Panc1 (cell line): Measurements from ENCODE around the gene ATOH8. TPM values are rescaled to one million over a fixed set of nuclear protein-coding genes. Genes with fewer than 3 reads are reported as not detected.

Source experiments
- ATAC-seq: fragments of 200-7000 bp; cut with Tn5 transposase; 2 replicates; pipeline ENCODE4 v1.9.1; 2020; ENCODE audit warnings: mild to moderate bottlenecking, moderate library complexity
- BruUV-seq: library from RNA; stranded (reverse); fragments of 400-500 nt; replicated peaks from 2 replicates; lab custom pipeline; 2021; lab: Mats Ljungman, UMichigan
- CTCF ChIA-PET: fragments of 300-600 bp; sonication (Branson Sonifier 250); formaldehyde crosslinking; loops from one replicate; lab custom pipeline; 2022; ENCODE audit warnings: antibody characterized with exemption; lab: Charles Lee
- POLR2A ChIA-PET: fragments of 300-600 bp; sonication (Branson Sonifier 250); formaldehyde crosslinking; loops from one replicate; lab custom pipeline; 2022; ENCODE audit warnings: antibody characterized with exemption; lab: Charles Lee
- DNase-seq: peaks from one replicate; pipeline ENCODE4 v3.0.0-alpha.2; 2010; ENCODE audit warnings: low read depth, low spot score
- H3K27ac ChIP-seq: 2 replicates; pipeline ENCODE4 v1.5.1; 2011; ENCODE audit warnings: mild to moderate bottlenecking, low read length, inconsistent platforms
- H3K27me3 ChIP-seq: fragments of 200-500 bp; sonication (Bioruptor generic); 2 replicates; pipeline ENCODE4 v1.6.0; 2014; ENCODE audit warnings: low read length, inconsistent platforms; ENCODE audit not compliant: control insufficient read depth, insufficient read depth
- H3K36me3 ChIP-seq: fragments of 200-500 bp; sonication (Bioruptor generic); 2 replicates; pipeline ENCODE4 v1.5.1; 2014; ENCODE audit warnings: inconsistent platforms, mild to moderate bottlenecking, low read length, moderate library complexity; ENCODE audit not compliant: control insufficient read depth, insufficient read depth
- H3K4me1 ChIP-seq: 2 replicates; pipeline ENCODE4 v1.5.1; 2011; ENCODE audit warnings: inconsistent platforms, mild to moderate bottlenecking, low read length, moderate library complexity; ENCODE audit not compliant: control insufficient read depth, insufficient read depth
- H3K4me3 ChIP-seq, 2 experiments: 2 replicates each; pipeline ENCODE4 v1.5.1; 2011 to 2012; ENCODE audit warnings: low read depth in 2 of 2, low read length in 2 of 2, mild to moderate bottlenecking in 2 of 2, inconsistent platforms in 1 of 2, moderate library complexity in 1 of 2
- H3K9me3 ChIP-seq: fragments of 200-500 bp; sonication (Bioruptor generic); 2 replicates; pipeline ENCODE4 v1.5.1; 2014; ENCODE audit warnings: low read depth, mild to moderate bottlenecking, inconsistent platforms, low read length, moderate library complexity; ENCODE audit not compliant: control insufficient read depth, insufficient read depth
- POLR2AphosphoS5 ChIP-seq: IDR thresholded peaks from 2 replicates; pipeline ENCODE4 v1.6.1; 2012; ENCODE audit warnings: mild to moderate bottlenecking, low read depth, low read length, moderate library complexity
- SIN3A ChIP-seq: IDR thresholded peaks from 2 replicates; pipeline ENCODE4 v1.6.1; 2012; ENCODE audit warnings: low read depth, mild to moderate bottlenecking, low read length, moderate library complexity, borderline replicate concordance; ENCODE audit not compliant: insufficient read depth
- TCF7L2 ChIP-seq: IDR thresholded peaks from 2 replicates; pipeline ENCODE4 v1.6.1; 2011; ENCODE audit warnings: mild to moderate bottlenecking, low read depth, low read length, inconsistent platforms
- in situ Hi-C: cut with HindIII; loops from 2 replicates; pipeline ENCODE4 v1.10.0; 2016; ENCODE audit warnings: low sequenced_read_pairs, low pct_unique_long_range_greater_than_20kb
- intact Hi-C: fragments of 100-400 bp; cut with micrococcal nuclease; formaldehyde crosslinking; loops from one replicate; pipeline ENCODE4 v1.10.0; 2022; ENCODE audit not compliant: unreplicated experiment
- total RNA-seq: library from RNA; stranded (reverse); gene quantifications from one replicate; pipeline ENCODE4 v1.2.1, GENCODE V29; 2021; ENCODE audit not compliant: unreplicated experiment
- TF ChIP-seq, protein P1 (sequence below): fragments of 450-650 bp; IDR thresholded peaks from 2 replicates; pipeline ENCODE4 v1.5.1; 2017; ENCODE audit warnings: mild to moderate bottlenecking
- TF ChIP-seq, protein P2 (sequence below), 2 experiments: IDR thresholded peaks; 2 replicates each; pipeline ENCODE4 v1.6.1; 2011 to 2012; ENCODE audit warnings: low read depth in 2 of 2, control low read depth in 1 of 2, low read length in 1 of 2, mild to moderate bottlenecking in 1 of 2, moderate library complexity in 1 of 2; ENCODE audit not compliant: insufficient read depth in 1 of 2

Gene ATOH8
- total RNA-seq, 1 experiment from 2014 or later = 3.8 TPM

DNA sequence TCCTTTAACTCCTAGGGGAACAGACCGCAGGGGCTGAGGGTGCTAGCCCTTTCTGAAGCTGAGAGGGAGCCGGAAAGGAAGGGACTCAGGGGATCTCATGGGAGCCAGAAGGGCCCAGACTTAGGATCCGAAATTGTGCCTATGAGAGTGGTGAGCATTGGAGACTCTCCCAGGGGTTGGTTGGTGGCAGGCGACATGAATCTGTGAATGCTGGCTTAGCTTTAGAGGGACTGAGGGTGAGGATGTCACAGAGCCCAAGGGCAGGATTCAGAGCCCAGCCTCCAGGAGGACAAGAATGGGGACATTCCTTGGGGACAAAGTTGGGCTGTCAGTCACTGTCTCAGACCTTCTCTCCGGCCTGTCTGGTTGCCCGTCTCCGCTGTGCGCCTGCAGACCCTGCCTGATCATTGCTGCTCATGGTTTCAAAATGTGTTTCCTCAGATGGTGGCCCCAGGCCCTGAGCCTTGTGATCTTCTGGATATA is 42.2 kb upstream of the ATOH8 start:
- no TSS peak for BruUV-seq
- POLR2A ChIA-PET = no interaction called here
- Histone ChIP-seq H3K36me3 (no peaks in the 10 kb centered on the region), H3K4me1 (no peaks in the 10 kb centered on the region), H3K27me3 (peaks cover 2% of the 10 kb centered on the region; the same call in 1 of the 2 replicates), H3K4me3 (no peak overlapping the region), H3K27ac (no peak overlapping the region), H3K9me3 (no peaks in the 10 kb centered on the region)
- no peak for ATAC-seq
- TF ChIP-seq POLR2AphosphoS5 (no peak), TCF7L2 (no peak), SIN3A (no peak)
- TF ChIP-seq, protein P1, sequence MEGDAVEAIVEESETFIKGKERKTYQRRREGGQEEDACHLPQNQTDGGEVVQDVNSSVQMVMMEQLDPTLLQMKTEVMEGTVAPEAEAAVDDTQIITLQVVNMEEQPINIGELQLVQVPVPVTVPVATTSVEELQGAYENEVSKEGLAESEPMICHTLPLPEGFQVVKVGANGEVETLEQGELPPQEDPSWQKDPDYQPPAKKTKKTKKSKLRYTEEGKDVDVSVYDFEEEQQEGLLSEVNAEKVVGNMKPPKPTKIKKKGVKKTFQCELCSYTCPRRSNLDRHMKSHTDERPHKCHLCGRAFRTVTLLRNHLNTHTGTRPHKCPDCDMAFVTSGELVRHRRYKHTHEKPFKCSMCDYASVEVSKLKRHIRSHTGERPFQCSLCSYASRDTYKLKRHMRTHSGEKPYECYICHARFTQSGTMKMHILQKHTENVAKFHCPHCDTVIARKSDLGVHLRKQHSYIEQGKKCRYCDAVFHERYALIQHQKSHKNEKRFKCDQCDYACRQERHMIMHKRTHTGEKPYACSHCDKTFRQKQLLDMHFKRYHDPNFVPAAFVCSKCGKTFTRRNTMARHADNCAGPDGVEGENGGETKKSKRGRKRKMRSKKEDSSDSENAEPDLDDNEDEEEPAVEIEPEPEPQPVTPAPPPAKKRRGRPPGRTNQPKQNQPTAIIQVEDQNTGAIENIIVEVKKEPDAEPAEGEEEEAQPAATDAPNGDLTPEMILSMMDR = no peak
- TF ChIP-seq, protein P2, sequence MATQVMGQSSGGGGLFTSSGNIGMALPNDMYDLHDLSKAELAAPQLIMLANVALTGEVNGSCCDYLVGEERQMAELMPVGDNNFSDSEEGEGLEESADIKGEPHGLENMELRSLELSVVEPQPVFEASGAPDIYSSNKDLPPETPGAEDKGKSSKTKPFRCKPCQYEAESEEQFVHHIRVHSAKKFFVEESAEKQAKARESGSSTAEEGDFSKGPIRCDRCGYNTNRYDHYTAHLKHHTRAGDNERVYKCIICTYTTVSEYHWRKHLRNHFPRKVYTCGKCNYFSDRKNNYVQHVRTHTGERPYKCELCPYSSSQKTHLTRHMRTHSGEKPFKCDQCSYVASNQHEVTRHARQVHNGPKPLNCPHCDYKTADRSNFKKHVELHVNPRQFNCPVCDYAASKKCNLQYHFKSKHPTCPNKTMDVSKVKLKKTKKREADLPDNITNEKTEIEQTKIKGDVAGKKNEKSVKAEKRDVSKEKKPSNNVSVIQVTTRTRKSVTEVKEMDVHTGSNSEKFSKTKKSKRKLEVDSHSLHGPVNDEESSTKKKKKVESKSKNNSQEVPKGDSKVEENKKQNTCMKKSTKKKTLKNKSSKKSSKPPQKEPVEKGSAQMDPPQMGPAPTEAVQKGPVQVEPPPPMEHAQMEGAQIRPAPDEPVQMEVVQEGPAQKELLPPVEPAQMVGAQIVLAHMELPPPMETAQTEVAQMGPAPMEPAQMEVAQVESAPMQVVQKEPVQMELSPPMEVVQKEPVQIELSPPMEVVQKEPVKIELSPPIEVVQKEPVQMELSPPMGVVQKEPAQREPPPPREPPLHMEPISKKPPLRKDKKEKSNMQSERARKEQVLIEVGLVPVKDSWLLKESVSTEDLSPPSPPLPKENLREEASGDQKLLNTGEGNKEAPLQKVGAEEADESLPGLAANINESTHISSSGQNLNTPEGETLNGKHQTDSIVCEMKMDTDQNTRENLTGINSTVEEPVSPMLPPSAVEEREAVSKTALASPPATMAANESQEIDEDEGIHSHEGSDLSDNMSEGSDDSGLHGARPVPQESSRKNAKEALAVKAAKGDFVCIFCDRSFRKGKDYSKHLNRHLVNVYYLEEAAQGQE (IDR thresholded peaks at IDR 0.05; ENCODE audit: insufficient read depth in 1 of 2, low read depth in 2 of 2, low read length in 1 of 2) = no peak
- DNase-seq = no peak
- intact Hi-C loops (no loop called here), in situ Hi-C loops (no loop called here)
- CTCF ChIA-PET = no interaction called here

DNA sequence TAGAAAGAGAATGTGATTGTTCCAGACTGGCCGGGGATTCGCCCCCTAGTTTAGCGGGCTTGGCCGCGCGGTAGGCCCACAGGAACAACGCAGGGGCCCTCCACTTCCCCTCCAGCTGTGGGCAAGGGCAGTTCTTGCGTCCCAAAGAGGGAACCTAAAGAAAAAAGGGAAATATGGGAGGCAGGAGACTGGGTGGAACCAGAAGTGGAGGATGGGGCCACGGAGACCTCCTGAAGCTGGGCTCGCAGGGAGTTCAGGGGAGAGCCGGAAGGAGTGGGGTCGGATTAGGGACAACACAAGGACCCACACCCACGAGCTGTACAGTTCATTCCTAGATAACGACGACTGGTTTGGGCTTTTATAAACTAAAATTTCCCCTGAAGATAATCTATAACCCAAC is 41.5 kb upstream of the ATOH8 start:
- H3K36me3 ChIP-seq = no peaks in the 10 kb centered on the region
- in situ Hi-C loops = no loop called here

More for the DNA sequence above, 41.5 kb upstream of the ATOH8 start:
- DNase-seq (no peak), ATAC-seq (no peak)
- no TSS peak for BruUV-seq
- no peaks in the 10 kb centered on the region for H3K9me3 ChIP-seq
- intact Hi-C loops = no loop called here
- ChIA-PET CTCF (interaction anchor here (0.6 kb wide), 1 partner anchor 15 kb away, joined by 3 read pairs; no protein-coding TSS in a partner anchor), POLR2A (no interaction called here)
- no peak overlapping the region for H3K4me3 ChIP-seq
- TF ChIP-seq POLR2AphosphoS5 = no peak
- no peak for TF ChIP-seq TCF7L2
- no peak for TF ChIP-seq SIN3A
- TF ChIP-seq, protein P2 (IDR thresholded peaks at IDR 0.05; ENCODE audit: insufficient read depth in 1 of 2, low read depth in 2 of 2, low read length in 1 of 2) = no peak
- TF ChIP-seq, protein P1 = no peak
- H3K27ac ChIP-seq = no peak overlapping the region
- no peaks in the 10 kb centered on the region for H3K4me1 ChIP-seq
- H3K27me3 ChIP-seq = peaks cover 2% of the 10 kb centered on the region; the same call in 1 of the 2 replicates
